ENCODE measurements around the gene CHCHD10. TPM values are rescaled to one million over a fixed set of nuclear protein-coding genes. Genes with fewer than 3 reads are reported as not detected.

CHCHD10 gene
- total RNA-seq, 1 experiment from 2014 or later, result 178 TPM

DNA sequence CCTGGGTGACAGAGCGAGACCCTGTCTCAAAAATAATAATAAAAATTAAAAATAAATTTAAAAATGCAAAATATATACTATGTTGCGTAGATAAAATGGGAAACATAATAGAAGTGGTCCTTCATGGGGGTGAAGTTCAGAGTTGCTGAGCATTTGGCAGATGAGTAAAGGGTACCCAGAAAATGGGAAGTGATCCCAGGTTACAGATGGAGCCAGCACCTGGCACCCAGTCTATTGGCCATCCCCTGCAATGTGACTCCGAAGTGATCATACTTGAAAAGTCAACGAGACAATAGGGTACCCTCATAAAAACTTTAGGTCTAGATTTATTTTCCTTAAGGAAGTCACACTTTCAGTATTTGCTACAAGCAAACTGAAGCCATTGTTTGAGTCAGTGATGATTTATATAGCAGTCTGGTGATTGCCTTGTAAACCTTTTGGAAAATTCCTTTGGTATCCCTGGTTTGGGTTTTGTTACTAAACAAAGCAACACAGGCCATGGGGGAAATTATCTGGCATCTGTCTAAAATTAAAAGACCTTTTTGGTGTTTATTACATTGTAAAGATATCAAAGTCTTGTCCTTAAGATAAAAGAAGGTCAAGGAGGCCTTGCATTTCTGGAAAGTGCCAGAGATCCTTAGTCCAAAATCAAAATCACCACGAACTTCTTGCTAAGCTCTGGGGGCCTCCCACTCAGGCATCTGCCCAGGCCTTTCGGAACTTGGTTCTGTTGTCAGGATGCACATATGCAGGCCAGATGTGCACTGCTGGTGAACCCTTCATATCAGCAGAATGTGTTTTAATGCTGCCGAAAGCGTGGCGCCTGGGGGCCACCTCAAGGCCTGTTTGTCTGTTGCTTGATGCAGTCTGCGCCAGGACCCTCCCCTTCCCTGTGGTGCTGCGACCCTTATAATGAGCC is 23.3 kb upstream of the CHCHD10 start:
- H3K27ac Mint-ChIP-seq (ENCODE audit: unreplicated experiment), result no peak overlapping the region
- CTCF ChIA-PET, result no interaction called here
- Histone ChIP-seq H3K27me3 (replicated peaks; ENCODE audit: control insufficient read depth, insufficient read depth, low read length) (no peaks in the 10 kb centered on the region), H3K36me3 (ENCODE audit: control insufficient read depth, insufficient read depth, low read length) (peaks cover 1% of the 10 kb centered on the region; the same call in 1 of the 2 replicates), H3K4me3 (ENCODE audit: low read depth, low read length) (no peak overlapping the region), H3K4me1 (peaks cover 5% of the 10 kb centered on the region), H3K9me3 (no peaks in the 10 kb centered on the region)
- no peak overlapping the region for H3K4me3 Mint-ChIP-seq (ENCODE audit: unreplicated experiment)
- H3K4me1 Mint-ChIP-seq (ENCODE audit: low read depth, unreplicated experiment), result no peaks in the 10 kb centered on the region
- POLR2A ChIA-PET, result no interaction called here
- no peaks in the 10 kb centered on the region for H3K9me3 Mint-ChIP-seq (ENCODE audit: unreplicated experiment)
- BruUV-seq (replicated peaks), result no TSS peak
- DNase-seq, result no peak
- intact Hi-C loops (cut with micrococcal nuclease; ENCODE audit: unreplicated experiment), result no loop called here
- peaks cover 48% of the 10 kb centered on the region for H3K36me3 Mint-ChIP-seq (ENCODE audit: insufficient read depth, unreplicated experiment)
- TF ChIP-seq, protein P1, sequence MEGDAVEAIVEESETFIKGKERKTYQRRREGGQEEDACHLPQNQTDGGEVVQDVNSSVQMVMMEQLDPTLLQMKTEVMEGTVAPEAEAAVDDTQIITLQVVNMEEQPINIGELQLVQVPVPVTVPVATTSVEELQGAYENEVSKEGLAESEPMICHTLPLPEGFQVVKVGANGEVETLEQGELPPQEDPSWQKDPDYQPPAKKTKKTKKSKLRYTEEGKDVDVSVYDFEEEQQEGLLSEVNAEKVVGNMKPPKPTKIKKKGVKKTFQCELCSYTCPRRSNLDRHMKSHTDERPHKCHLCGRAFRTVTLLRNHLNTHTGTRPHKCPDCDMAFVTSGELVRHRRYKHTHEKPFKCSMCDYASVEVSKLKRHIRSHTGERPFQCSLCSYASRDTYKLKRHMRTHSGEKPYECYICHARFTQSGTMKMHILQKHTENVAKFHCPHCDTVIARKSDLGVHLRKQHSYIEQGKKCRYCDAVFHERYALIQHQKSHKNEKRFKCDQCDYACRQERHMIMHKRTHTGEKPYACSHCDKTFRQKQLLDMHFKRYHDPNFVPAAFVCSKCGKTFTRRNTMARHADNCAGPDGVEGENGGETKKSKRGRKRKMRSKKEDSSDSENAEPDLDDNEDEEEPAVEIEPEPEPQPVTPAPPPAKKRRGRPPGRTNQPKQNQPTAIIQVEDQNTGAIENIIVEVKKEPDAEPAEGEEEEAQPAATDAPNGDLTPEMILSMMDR (IDR thresholded peaks at IDR 0.05; ENCODE audit: insufficient read depth in 1 of 2, low read depth in 1 of 2, low read length in 1 of 2, severe bottlenecking in 1 of 2, unreplicated experiment in 1 of 2), result no peak
- no peaks in the 10 kb centered on the region for H3K27me3 Mint-ChIP-seq (ENCODE audit: insufficient read depth, unreplicated experiment)

DNA sequence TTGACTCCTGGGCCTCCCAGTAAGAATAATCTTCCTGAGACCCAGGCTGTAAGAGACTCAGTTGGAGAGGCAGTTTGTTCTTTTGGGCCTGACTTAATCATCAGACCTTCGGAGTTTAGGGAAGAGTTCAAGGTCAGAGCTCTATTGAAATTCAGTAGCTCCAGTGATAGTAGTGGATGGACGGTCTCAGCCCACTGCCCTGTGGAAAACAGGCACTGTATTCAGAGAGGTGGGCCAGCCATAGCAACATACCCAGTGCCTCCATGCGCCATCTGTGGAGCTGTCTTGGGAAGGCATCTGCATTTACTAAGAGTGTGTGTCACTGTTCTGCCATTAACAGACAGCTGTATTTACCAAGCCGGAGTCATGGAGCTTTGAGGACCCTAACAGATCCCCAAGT is 21.9 kb upstream of the CHCHD10 start:
- intact Hi-C loops (cut with micrococcal nuclease; ENCODE audit: unreplicated experiment), result no loop called here
- CTCF ChIA-PET, result interaction anchor here (1.2 kb wide), 1 partner anchor 18 kb away, joined by 4 read pairs; no protein-coding TSS in a partner anchor

DNA sequence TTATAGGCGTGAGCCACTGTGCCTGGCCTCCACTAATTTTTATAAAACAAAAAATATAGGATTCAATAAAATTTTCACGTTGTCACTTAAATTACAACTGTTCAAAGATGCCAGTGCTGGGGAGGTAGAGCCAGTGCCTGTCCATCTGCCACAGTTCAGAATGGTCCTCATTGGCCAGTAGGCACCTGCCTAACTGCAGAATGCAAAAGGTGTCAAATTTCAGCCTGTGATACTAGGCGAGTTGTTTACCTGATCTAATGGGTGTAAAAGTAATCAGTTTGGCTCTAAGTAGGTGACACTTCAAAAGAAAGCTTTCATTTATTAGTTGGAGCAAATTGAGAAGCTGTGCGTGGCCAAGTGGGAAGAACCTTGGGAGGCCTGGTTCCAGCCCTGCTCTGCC is 21.3 kb upstream of the CHCHD10 start:
- Histone ChIP-seq H3K27me3 (replicated peaks; ENCODE audit: control insufficient read depth, insufficient read depth, low read length) (no peaks in the 10 kb centered on the region), H3K4me1 (peaks cover 7% of the 10 kb centered on the region), H3K36me3 (ENCODE audit: control insufficient read depth, insufficient read depth, low read length) (peaks cover 1% of the 10 kb centered on the region; the same call in 1 of the 2 replicates), H3K4me3 (ENCODE audit: low read depth, low read length) (no peak overlapping the region), H3K9me3 (no peaks in the 10 kb centered on the region)
- POLR2A ChIA-PET, result no interaction called here
- Mint-ChIP-seq H3K4me1 (ENCODE audit: low read depth, unreplicated experiment) (no peaks in the 10 kb centered on the region), H3K27ac (ENCODE audit: unreplicated experiment) (no peak overlapping the region), H3K27me3 (ENCODE audit: insufficient read depth, unreplicated experiment) (no peaks in the 10 kb centered on the region), H3K36me3 (ENCODE audit: insufficient read depth, unreplicated experiment) (peaks cover 29% of the 10 kb centered on the region), H3K9me3 (ENCODE audit: unreplicated experiment) (no peaks in the 10 kb centered on the region), H3K4me3 (ENCODE audit: unreplicated experiment) (no peak overlapping the region)
- CTCF ChIA-PET, result interaction anchor here (1.2 kb wide), 1 partner anchor 18 kb away, joined by 4 read pairs; no protein-coding TSS in a partner anchor
- TF ChIP-seq, protein P1 (IDR thresholded peaks at IDR 0.05; ENCODE audit: insufficient read depth in 1 of 2, low read depth in 1 of 2, low read length in 1 of 2, severe bottlenecking in 1 of 2, unreplicated experiment in 1 of 2), result no peak
- no peak for DNase-seq
- no TSS peak for BruUV-seq (replicated peaks)
- intact Hi-C loops (cut with micrococcal nuclease; ENCODE audit: unreplicated experiment), result no loop called here

More for the DNA sequence above, 21.9 kb upstream of the CHCHD10 start:
- Histone ChIP-seq H3K36me3 (ENCODE audit: control insufficient read depth, insufficient read depth, low read length) (peaks cover 1% of the 10 kb centered on the region; the same call in 1 of the 2 replicates), H3K4me1 (peaks cover 5% of the 10 kb centered on the region), H3K4me3 (ENCODE audit: low read depth, low read length) (no peak overlapping the region), H3K9me3 (no peaks in the 10 kb centered on the region), H3K27me3 (replicated peaks; ENCODE audit: control insufficient read depth, insufficient read depth, low read length) (no peaks in the 10 kb centered on the region)
- Mint-ChIP-seq H3K4me1 (ENCODE audit: low read depth, unreplicated experiment) (no peaks in the 10 kb centered on the region), H3K27ac (ENCODE audit: unreplicated experiment) (peak overlapping the region; percentile 26), H3K27me3 (ENCODE audit: insufficient read depth, unreplicated experiment) (no peaks in the 10 kb centered on the region), H3K4me3 (ENCODE audit: unreplicated experiment) (no peak overlapping the region), H3K9me3 (ENCODE audit: unreplicated experiment) (no peaks in the 10 kb centered on the region), H3K36me3 (ENCODE audit: insufficient read depth, unreplicated experiment) (peaks cover 34% of the 10 kb centered on the region)
- BruUV-seq (replicated peaks), result no TSS peak
- TF ChIP-seq, protein P1 (IDR thresholded peaks at IDR 0.05; ENCODE audit: insufficient read depth in 1 of 2, low read depth in 1 of 2, low read length in 1 of 2, severe bottlenecking in 1 of 2, unreplicated experiment in 1 of 2), result peak in 1 of 2 experiments; percentile 9
- POLR2A ChIA-PET, result no interaction called here
- DNase-seq, result no peak

Data from Caco-2 (cell line).